A172 (cell line): ENCODE measurements around the gene HIC1. TPM values are rescaled to one million over a fixed set of nuclear protein-coding genes. Genes with fewer than 3 reads are reported as not detected.
A peak's percentile ranks its signal among the peaks of the same experiment; 100 is the strongest.
"Not testable (repeated sequence)": the region's sequence is repeated elsewhere in the genome, so short reads cannot be mapped to it uniquely, and the experiment has no call there.

Source experiments
- DNase-seq: peaks from one replicate; pipeline ENCODE4 v3.0.0-alpha.2; 2015; ENCODE audit warnings: low spot score
- total RNA-seq: library from RNA; depleted of rRNA; stranded (reverse); fragments of >200 nt; shearing (Covaris generic); gene quantifications from 2 replicates; pipeline ENCODE4 v1.2.3, GENCODE V29; 2014; rRNA removed

Gene HIC1, protein sequence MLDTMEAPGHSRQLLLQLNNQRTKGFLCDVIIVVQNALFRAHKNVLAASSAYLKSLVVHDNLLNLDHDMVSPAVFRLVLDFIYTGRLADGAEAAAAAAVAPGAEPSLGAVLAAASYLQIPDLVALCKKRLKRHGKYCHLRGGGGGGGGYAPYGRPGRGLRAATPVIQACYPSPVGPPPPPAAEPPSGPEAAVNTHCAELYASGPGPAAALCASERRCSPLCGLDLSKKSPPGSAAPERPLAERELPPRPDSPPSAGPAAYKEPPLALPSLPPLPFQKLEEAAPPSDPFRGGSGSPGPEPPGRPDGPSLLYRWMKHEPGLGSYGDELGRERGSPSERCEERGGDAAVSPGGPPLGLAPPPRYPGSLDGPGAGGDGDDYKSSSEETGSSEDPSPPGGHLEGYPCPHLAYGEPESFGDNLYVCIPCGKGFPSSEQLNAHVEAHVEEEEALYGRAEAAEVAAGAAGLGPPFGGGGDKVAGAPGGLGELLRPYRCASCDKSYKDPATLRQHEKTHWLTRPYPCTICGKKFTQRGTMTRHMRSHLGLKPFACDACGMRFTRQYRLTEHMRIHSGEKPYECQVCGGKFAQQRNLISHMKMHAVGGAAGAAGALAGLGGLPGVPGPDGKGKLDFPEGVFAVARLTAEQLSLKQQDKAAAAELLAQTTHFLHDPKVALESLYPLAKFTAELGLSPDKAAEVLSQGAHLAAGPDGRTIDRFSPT
- total RNA-seq: 7.3 and 12.5 TPM in 2 replicates

DNA sequence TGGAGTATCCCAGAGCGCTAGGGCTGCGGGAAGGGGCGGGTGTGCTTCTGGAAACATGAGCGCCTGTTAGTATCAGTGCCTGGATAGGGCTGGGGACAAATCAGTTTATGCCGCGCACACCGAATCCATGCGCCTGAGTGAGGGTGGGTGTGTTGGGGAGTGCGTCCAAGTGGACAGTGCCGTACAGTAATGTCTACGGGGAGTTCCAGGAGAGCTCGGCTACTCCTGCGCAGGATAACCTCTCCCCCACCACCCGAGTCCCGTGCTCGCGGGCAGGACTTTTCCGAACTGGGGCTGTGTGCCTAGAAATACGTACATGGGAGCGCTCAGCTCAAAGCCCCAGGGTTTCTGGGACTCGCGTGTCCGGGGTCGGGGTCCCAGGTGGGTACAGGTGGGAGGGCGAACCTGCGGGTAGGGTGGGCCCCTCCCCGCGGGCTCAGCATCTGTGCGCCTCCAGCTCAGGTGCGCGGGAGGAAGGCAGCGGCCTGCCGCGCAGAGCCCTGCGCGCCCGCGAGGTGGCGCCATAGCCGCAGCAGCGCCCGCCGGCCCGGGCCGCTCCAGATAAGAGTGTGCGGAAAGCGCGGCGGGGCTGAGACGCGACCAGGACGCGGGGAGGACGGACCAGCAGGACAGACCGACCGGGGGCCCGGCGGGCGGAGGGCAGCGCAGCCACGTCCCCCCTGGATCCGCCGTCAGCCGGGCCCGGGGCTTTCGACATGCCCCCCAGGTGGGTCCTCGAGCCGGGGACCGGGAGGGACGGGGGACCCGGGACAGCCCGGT is at the start of gene HIC1:
HIC1 (plus strand) TSS at position 592 of the 780 bp plus-strand sequence. CDS start 1,588 bp downstream, outside the sequence.
- DNase-seq: peak; percentile 44

DNA sequence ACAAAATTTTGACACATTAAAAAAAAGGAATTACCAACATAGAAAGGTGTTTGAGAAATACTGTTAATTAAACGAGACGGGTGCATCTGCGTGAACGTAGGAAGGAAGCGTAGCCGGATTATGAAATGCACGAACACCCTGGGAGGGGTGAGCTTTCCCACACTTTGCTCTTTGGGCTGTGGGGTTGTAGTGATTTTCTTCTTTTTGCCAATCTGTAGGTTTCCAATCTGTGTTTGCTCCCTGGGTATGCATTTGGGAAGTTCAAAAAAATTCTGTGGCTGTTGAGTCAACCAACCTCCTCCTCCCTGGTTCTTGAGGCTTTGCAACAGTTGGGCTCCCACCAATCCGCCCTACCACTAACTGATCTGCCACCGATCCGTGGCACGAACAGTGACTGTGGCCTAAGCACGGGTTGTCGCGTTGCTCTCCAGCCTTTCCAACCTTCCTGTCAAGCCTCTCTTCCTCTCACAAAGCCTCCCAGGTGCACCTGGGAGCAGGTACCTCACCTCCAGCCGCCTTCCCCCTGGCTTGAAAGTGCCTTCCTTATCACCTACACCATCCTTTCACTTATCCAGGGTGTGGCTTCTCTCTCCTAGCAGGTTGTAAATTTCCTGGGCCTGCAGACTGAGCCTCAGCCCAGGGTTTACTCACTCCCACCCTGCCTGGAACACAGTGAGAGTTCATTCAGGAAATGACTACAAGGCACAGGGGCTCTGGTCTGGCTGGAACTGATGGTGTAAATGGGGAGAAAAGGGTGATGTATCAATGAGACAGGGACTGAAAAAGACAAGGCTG is 46.4 kb upstream of the HIC1 start:
- DNase-seq: no peak

DNA sequence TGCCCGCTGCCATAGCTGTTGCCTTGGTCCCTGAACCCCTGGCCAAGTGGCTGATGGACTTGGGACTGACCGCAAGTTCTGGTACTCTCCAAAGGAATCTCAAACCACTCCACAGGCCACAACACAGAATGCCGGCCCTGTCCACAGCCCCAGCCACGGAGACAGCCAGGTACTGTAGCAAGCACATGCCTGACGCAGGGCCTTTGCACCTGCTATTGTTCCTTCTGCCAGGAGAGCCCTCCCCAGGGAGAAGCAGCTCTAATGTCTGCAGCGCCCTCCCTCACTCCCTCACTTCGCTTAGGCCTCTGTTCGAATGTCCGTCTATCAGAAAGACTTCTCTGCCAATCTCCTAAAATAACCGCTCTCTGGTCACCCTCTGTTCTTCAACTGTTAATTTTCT is 45.2 kb upstream of the HIC1 start:
- no peak for DNase-seq

DNA sequence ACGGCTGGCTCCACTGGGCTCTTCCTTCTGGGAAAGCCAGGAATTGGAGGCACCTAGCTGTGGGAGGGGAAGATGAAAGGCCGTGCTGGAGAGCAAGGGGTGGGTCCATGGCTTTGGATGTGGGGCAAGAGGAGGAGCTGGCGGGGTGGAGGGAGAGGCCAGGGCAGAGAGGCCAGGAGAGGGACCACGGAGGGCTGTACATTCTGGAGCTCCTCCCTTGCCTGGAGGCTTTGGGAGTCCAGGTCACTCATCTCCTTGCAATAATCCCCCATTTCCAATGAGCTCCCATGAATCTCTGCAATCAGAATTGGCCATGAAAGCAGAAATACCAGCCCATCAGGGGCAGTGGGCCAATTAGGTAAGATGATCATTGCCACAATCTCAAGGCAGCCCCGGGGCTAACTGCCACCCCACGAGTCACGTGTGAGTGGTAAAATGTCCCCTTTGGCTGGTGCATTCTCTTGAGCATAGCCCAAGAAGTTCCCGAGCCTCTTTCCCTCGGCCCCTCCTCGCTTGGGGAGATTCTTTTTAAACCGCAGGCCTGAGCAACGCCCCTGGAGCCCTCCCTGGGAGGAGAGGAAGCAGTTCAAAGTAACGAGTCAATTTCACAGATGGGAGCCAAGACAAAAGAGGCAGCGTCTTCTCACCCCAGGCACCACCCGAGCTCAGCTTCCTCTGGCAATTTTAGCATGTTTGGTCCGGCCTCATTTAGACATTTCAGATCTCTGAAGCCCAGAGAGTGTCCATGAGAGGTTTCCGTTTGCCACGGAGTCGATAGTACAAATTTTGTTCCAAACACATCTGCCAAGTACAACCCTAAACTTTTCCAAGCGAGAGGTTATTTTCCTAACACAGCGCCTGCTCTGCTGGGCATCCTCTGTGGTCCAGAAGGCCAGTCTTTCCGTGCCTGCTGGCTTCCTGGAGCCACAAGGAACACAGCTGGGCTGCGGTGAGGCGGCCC is 43.2 kb upstream of the HIC1 start:
- peak; percentile 77 for DNase-seq

DNA sequence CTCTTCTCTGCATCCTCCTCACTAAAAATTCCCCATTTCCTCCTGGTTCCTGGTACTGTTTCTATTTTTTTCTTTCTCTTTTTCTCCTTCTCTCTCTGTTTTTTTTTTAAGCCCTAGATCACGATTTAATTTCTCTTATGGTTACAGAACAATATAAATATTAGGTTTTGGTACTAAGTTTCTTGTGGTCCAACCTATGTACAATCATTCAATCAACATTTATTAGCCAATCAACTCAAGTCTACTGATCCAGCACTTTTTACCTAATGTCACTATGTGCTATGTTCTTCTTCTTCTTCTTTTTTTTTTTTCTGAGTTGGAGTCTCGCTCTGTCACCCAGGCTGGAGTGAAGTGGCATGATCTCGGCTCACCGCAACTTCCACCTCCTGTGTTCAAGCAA is 42.4 kb upstream of the HIC1 start:
- DNase-seq: no peak

DNA sequence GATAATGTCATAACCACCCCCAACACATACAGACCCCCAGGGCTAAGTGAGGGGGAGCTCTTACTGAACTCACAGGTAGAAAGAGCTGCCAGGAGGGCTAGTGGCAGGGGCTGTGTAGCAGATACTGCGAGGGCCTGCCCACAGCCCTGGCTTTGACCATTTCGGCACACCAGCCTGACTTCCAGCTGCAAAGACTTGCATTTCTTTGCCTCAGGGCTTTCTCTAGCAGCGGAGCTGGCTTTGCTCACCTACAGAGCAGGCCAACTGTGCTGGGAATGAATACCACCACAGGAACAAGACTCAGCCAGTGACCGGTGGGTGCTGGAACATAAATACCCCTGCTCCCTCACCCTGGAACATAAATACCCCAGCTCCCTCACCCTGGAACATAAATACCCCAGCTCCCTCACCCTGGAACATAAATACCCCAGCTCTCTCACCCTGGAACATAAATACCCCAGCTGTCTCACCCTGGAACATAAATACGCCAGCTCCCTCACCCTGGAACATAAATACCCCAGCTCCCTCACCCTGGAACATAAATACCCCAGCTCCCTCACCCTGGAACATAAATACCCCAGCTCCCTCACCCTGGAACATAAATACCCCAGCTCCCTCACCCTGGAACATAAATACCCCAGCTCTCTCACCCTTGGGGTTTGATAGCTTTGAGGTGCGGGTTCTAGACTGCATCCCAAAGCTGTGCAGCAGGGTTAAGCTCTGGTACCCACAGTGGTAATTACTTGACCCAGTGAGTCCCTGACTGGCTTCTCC is 41.5 kb upstream of the HIC1 start:
- DNase-seq: not testable (repeated sequence)

DNA sequence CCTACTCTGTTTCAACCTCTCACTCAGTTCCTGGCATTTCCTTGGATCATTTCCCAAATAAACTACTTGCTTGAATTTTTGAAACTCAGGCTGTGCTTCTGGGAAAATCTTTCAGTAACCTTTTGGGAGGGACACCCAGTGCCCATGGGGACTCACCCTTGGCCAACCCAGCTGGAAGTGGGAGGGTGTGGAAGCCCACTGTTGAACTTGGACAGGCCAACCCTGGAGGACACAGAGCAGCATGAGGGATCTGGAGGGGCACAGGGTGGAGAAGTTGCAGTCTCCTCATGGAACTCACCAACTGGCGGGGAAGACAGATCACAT is 40.9 kb upstream of the HIC1 start:
- DNase-seq: no peak

DNA sequence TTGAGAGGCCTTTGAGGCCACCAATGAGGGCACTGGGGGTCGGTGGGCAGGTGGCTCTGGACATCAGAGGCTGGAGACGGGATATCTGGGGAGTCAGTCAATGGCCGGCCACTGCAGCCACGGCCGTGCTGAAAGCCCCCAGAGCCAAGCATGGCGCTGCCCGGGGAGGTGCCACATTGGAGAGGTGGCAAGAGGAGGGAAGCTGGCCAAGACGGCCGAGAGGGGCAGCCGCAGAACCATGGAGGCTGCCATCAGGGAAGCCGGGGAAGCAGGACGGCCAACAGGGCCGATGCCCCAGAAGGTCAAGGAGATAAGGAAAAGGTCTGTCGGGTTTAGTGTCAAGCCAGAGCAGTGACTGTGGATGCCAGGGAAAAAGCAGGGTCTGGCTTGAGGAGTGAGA is 39.6 kb upstream of the HIC1 start:
- DNase-seq: no peak

DNA sequence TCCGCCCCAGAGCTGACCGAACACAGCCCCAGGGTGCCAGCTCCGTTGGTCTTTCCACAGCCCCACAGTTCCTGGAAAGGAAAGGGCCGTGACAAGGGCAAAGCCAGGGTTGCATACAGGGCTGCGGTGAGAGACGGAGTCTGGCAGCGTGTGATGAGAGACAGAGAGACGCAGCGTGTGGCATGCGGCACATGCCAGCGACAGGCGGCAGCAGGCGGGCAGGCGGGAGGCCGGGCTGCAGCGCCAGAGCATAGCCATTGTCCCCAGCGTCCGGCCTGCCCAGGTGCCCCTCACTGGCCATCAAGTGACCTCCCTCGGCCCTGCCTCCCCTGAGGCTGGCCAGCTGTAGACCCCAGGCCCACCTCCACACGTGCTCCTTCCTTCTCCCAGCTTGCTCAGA is 38.4 kb upstream of the HIC1 start:
- no peak for DNase-seq

DNA sequence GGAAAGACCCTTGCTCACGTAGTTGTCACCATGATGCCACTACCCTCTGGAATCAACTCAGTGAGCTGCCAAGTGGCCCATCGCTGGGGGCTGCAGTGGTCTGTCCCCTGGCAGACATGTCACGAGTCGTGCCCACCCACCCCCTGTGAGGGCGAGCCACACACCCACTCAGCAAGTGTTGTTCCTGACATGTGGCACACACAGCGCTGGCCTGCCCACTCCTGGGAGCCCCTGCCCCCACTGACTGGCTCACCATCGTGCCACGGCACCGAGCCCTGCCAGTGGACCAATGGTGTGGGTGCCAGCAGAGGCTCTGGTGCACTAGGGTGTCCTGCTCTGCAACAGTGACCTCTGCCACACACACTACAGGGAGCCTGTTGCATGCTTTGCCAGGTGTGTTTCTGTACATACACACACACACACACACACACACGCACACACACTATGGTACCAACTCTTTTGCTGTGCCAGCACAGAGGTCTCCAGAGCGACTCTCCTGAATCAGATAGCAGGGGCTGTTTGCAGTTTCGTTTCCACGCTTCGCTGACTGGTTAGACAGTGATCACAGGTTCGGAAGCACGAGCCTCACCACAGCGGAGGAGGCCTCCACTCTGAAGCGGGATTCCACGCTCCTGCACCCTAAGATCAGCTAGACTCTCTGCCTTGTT is 37.5 kb upstream of the HIC1 start:
- DNase-seq: no peak

DNA sequence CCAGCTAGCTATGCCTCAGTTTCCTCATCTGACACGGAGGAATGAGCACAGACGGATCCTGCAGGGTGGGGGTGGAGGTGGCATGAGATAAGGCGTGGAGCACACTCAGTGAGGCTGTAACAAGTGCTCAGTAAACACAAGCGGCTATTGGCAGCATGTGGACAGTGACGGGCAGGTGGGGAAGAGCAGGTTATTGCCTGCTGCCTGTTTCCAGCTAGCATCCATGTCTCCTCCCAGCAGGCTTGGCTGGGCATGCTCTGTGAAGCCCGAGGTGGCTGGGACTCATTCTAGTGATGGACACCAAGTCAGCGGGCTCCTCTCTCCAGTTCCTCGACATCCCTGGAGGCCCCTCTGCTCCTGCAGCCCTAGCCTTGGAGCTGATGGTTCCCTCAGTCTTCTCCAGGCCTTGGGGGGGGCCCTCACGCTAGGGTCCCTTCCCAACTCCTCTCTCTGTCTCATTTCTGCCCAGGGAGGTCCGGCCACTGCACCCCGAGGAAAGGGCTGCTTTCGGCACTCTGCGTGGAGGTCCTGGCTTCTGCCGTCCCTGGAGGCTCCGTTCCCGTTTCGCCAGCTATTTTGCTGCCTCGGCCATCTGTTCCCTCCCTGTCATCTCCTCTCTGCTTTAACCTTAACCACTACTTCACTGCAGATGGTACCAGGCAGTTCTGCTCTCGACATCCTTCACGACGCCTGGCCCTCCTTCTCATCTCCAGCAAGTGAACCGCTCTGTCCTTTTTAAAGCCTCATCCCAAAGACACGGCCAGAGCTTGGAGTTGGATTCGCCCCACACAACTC is 36.0 kb upstream of the HIC1 start:
- no peak for DNase-seq

DNA sequence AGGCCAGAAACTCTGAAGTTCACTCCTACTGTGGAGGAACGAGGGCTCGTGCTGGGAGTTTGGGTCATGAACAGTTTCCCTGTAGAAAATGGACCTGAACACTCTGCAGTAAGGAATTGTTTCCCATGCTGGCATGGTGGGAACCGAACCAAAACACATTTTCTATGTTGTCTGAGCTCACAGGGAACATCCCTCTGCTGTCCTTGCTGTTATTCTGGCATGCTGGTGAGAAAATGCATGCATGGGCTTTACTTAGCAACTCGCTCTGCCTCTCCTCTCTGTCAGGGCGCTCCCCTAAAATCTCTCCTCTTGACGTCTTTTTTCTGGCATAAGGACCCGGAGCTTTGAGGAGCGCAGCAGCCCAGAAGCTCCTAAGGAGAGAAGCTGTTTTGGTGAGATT is 35.2 kb upstream of the HIC1 start:
- DNase-seq: no peak

DNA sequence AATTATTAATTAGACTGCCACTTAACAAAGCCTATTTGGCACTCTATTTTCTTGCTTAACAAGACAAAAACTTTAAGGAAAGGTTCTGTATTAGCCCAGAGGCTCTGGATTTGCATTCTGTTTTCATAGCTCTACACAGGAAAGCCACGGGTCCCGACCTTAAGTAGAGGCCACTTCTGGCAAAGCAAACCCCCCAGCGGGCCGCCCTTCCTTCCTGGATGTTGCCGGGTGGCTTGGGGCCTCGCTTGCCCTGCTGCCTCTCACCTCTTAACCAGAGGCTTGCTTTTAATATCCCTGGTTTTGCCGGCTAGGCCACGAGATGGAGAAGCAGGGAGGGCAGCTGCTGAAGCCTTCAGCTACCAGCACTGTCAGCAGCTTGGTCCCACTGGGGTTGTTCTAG is 34.2 kb upstream of the HIC1 start:
- no peak for DNase-seq

DNA sequence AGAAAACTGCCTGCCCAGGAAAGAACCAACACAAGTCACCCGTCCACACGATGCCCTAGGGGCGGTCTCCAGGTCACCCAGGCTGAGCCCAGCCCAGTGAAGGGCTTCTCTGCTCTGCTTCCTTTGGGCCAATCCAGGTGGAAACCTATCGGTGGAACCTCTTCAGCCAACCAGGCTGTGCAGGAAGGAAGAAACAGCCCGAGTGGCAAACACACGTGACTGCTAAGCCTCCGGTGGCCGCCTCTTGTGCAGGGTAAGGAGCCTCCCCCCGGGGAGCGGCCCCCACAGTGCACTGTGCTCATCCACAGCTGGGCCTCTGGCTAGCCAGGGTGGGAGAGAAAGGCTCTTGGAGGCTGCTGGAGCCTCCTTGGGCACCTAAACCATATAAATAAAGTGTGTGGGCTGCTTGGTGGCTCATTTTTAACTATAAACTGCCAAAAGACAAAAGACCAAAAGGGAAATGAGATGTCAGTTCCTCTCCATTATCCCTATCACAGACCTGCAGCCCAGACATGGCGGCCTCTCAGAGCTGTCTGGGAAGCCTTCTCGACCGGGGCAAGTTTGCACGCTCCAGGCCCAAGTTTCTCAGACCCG is 32.2 kb upstream of the HIC1 start:
- DNase-seq: no peak

DNA sequence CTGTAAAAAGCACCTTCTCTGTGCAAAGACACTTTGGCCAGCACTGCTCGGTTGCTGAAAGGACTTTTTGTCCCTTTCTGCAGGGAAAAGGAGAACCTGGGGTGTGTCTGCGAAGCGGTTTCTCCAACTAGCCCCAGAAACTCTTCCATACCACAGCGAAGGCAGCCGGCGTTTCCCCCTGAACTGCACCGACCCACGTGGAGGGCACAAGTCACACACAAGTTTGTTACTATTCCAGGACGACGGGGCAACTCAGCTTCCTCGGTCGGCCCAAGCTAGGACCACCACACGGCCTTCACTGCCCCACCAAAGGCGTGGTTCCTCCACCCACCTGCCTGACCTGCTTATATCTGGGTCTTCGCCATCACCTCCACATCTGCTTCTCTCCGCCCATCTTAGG is 31.6 kb upstream of the HIC1 start:
- no peak for DNase-seq

DNA sequence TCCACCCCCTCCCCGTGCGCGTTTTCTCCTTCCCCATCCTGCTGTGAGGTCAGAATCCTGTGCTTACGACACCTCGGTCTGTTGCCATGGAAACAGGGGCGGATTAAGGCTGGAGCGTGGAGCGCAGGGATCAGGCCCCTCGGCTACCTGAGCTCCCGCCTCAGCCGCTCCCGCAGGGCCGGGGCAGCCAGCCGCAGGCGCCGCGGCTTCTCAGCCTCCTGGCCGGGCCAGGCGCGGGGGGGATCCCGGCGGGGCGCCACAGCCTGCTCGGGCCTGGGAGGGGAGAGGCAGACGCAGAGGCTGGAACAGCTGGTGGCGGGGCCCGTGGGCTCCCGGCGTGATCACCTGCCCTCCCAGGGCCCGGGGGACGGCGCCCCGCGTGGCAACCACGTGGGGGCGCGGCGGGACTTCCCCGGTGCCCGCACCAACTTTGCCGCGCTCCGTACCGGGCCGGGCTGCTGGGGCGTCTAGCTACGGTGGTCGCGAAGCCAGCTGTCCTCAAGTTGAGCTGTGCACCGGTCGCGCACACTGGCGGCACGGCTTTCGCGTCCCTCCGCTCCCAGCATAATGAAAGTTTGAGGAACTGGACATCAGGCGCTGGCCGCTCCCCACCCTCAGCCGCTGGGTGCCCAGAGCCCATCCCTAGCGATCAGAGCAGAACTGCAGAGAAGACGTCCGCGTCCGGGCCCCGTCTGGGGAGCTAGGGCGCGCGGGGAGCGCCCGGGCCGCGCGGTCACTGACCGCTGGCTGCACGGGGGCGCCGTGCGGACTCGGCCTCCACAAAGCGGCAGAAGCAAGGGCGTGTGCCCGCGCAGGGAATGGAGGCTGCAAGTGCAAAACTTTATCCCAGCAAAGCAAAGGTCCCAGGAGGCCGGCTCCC is 31.0 kb upstream of the HIC1 start:
- DNase-seq: no peak
